Effector memory CD4-positive, alpha-beta T cell (primary cell): ENCODE data around the gene MAP3K9.
"Not testable (repeated sequence)": the region's sequence is repeated elsewhere in the genome, so short reads cannot be mapped to it uniquely, and the experiment has no call there.

Experiments used
- DNase-seq, 3 donors: peaks; one replicate each; pipeline ENCODE4 v3.0.0-alpha.2; 2020
- H3K27ac ChIP-seq: 2 replicates; pipeline ENCODE4 v1.7.0; 2013; ENCODE audit warnings: mild to moderate bottlenecking, low read length, moderate library complexity; ENCODE audit not compliant: insufficient read depth, poor library complexity, severe bottlenecking
- H3K27me3 ChIP-seq: replicated peaks from 2 replicates; pipeline ENCODE4 v1.7.0; 2013; ENCODE audit warnings: mild to moderate bottlenecking, low read length; ENCODE audit not compliant: insufficient read depth, control insufficient read depth, poor library complexity, severe bottlenecking
- H3K36me3 ChIP-seq: 2 replicates; pipeline ENCODE4 v1.7.0; 2013; ENCODE audit warnings: mild to moderate bottlenecking, low read length, moderate library complexity; ENCODE audit not compliant: control insufficient read depth, insufficient read depth
- H3K4me1 ChIP-seq: 2 replicates; pipeline ENCODE4 v1.7.0; 2013; ENCODE audit warnings: low read length, mild to moderate bottlenecking; ENCODE audit not compliant: control insufficient read depth, insufficient read depth, poor library complexity, severe bottlenecking
- H3K4me3 ChIP-seq: 2 replicates; pipeline ENCODE4 v1.7.0; 2013; ENCODE audit warnings: low read length, low read depth, mild to moderate bottlenecking; ENCODE audit not compliant: insufficient read depth, poor library complexity, severe bottlenecking
- H3K9me3 ChIP-seq: 2 replicates; pipeline ENCODE4 v1.7.0; 2013; ENCODE audit warnings: mild to moderate bottlenecking, low read length, moderate library complexity; ENCODE audit not compliant: control insufficient read depth
- total RNA-seq, 3 donors: gene quantifications; one replicate each; lab custom pipeline; 2026; lab: John Stamatoyannopoulos, UW

Gene MAP3K9
- 13.5 to 17.0 (median 15.9) reads per million in 3 donors for total RNA-seq

- H3K27ac ChIP-seq = peak within 1 kb of the TSS; percentile 62
- no peaks in the 10 kb centered on the region for H3K27me3 ChIP-seq
These were observed at the start of gene MAP3K9 for GRCh38 chr14:70809225-70810219. TSS of gene MAP3K9 (minus strand) at chr14:70809513. CDS start at chr14:70809171, 342 bp downstream.

GRCh38 chr14:70858641-70859040 is 49.3 kb upstream of the MAP3K9 start:
- H3K36me3 ChIP-seq = no peaks in the 10 kb centered on the region
- no peak overlapping the region for H3K4me3 ChIP-seq
- no peak for DNase-seq
- no peaks in the 10 kb centered on the region for H3K27me3 ChIP-seq
- H3K27ac ChIP-seq = no peak overlapping the region
- no peaks in the 10 kb centered on the region for H3K4me1 ChIP-seq
- no peaks in the 10 kb centered on the region for H3K9me3 ChIP-seq

More at GRCh38 chr14:70809225-70810219, at the start of gene MAP3K9:
- DNase-seq = peak; percentile 86 to 89 (median 87)
- Histone ChIP-seq H3K36me3 (no peaks in the 10 kb centered on the region), H3K4me3 (peak within 1 kb of the TSS; percentile 90), H3K4me1 (no peaks in the 10 kb centered on the region), H3K9me3 (no peaks in the 10 kb centered on the region)

GRCh38 chr14:70857496-70857890 is 48.2 kb upstream of the MAP3K9 start:
- DNase-seq = no peak
- Histone ChIP-seq H3K27ac (no peak overlapping the region), H3K9me3 (no peaks in the 10 kb centered on the region), H3K27me3 (no peaks in the 10 kb centered on the region), H3K4me3 (no peak overlapping the region), H3K4me1 (no peaks in the 10 kb centered on the region), H3K36me3 (no peaks in the 10 kb centered on the region)

- no peak for DNase-seq
- Histone ChIP-seq H3K4me3 (no peak overlapping the region), H3K27ac (no peak overlapping the region), H3K9me3 (no peaks in the 10 kb centered on the region), H3K36me3 (no peaks in the 10 kb centered on the region), H3K4me1 (no peaks in the 10 kb centered on the region), H3K27me3 (no peaks in the 10 kb centered on the region)
These were observed 47.7 kb upstream of the MAP3K9 start for GRCh38 chr14:70856851-70857495.

- H3K4me3 ChIP-seq = no peak overlapping the region
- DNase-seq = no peak
- no peaks in the 10 kb centered on the region for H3K4me1 ChIP-seq
- H3K27ac ChIP-seq = no peak overlapping the region
- no peaks in the 10 kb centered on the region for H3K36me3 ChIP-seq
- no peaks in the 10 kb centered on the region for H3K9me3 ChIP-seq
- H3K27me3 ChIP-seq = no peaks in the 10 kb centered on the region
These were observed 46.2 kb upstream of the MAP3K9 start for GRCh38 chr14:70855486-70855885.

- not testable (repeated sequence) for H3K27me3 ChIP-seq, H3K4me1 ChIP-seq, H3K9me3 ChIP-seq, H3K27ac ChIP-seq, DNase-seq, H3K36me3 ChIP-seq, H3K4me3 ChIP-seq
These were observed 44.3 kb upstream of the MAP3K9 start for GRCh38 chr14:70853658-70854057.

- no peaks in the 10 kb centered on the region for H3K36me3 ChIP-seq
- no peak overlapping the region for H3K27ac ChIP-seq
These were observed 38.2 kb upstream of the MAP3K9 start for GRCh38 chr14:70847406-70848090.

GRCh38 chr14:70845601-70846000 is 36.3 kb upstream of the MAP3K9 start:
- no peak for DNase-seq
- no peaks in the 10 kb centered on the region for H3K4me1 ChIP-seq
- H3K4me3 ChIP-seq = no peak overlapping the region
- no peaks in the 10 kb centered on the region for H3K36me3 ChIP-seq
- H3K27ac ChIP-seq = no peak overlapping the region
- no peaks in the 10 kb centered on the region for H3K27me3 ChIP-seq
- no peaks in the 10 kb centered on the region for H3K9me3 ChIP-seq

More at GRCh38 chr14:70847406-70848090, 38.2 kb upstream of the MAP3K9 start:
- Histone ChIP-seq H3K4me3 (no peak overlapping the region), H3K9me3 (no peaks in the 10 kb centered on the region), H3K4me1 (no peaks in the 10 kb centered on the region), H3K27me3 (no peaks in the 10 kb centered on the region)
- no peak for DNase-seq

GRCh38 chr14:70842851-70843462 is 33.6 kb upstream of the MAP3K9 start:
- no peak for DNase-seq
- H3K9me3 ChIP-seq = no peaks in the 10 kb centered on the region
- no peaks in the 10 kb centered on the region for H3K4me1 ChIP-seq
- H3K27me3 ChIP-seq = no peaks in the 10 kb centered on the region
- H3K36me3 ChIP-seq = no peaks in the 10 kb centered on the region
- no peak overlapping the region for H3K4me3 ChIP-seq
- H3K27ac ChIP-seq = no peak overlapping the region
